Endothelial cell (in vitro differentiated cells): ENCODE data around the gene DNMT3L. TPM values are rescaled to one million over a fixed set of nuclear protein-coding genes. Genes with fewer than 3 reads are reported as not detected.

Experiments used
- DNase-seq: peaks from one replicate; pipeline ENCODE4 v3.0.0; 2021; ENCODE audit warnings: low spot score
- H3K27ac Mint-ChIP-seq: one replicate; pipeline ENCODE4 v1.8.0; 2021; ENCODE audit warnings: mixed read lengths, inconsistent platforms; ENCODE audit not compliant: unreplicated experiment
- H3K27me3 Mint-ChIP-seq: one replicate; pipeline ENCODE4 v1.8.0; 2021; ENCODE audit warnings: mild to moderate bottlenecking, moderate library complexity, mixed read lengths, inconsistent platforms; ENCODE audit not compliant: unreplicated experiment
- H3K36me3 Mint-ChIP-seq: one replicate; pipeline ENCODE4 v1.8.0; 2021; ENCODE audit warnings: mild to moderate bottlenecking, low read depth, mixed read lengths, inconsistent platforms; ENCODE audit not compliant: unreplicated experiment
- H3K4me1 Mint-ChIP-seq: one replicate; pipeline ENCODE4 v1.8.0; 2021; ENCODE audit warnings: mild to moderate bottlenecking, mixed read lengths, inconsistent platforms; ENCODE audit not compliant: unreplicated experiment
- H3K4me3 Mint-ChIP-seq: one replicate; pipeline ENCODE4 v1.8.0; 2021; ENCODE audit warnings: mild to moderate bottlenecking, mixed read lengths, inconsistent platforms; ENCODE audit not compliant: unreplicated experiment
- H3K9me3 Mint-ChIP-seq: one replicate; pipeline ENCODE4 v1.8.0; 2021; ENCODE audit warnings: mixed read lengths, inconsistent platforms; ENCODE audit not compliant: unreplicated experiment
- total RNA-seq: library from RNA; stranded (reverse); fragmentation: NEBNext Ultra II Directional; extraction: Animal tissue kit (Norgen Biotek cat#: 25700); gene quantifications from one replicate; pipeline ENCODE4 v1.2.1, GENCODE V29; 2021; ENCODE audit not compliant: unreplicated experiment
- TF ChIP-seq, protein P1 (sequence below): fragments of 200-600 bp; sonication (generic); IDR thresholded peaks from one replicate; pipeline ENCODE4 v1.5.0; 2021; ENCODE audit warnings: antibody characterized with exemption; ENCODE audit not compliant: unreplicated experiment

The DNMT3L gene
- total RNA-seq, 1 donor from 2014 or later, result not detected

DNA sequence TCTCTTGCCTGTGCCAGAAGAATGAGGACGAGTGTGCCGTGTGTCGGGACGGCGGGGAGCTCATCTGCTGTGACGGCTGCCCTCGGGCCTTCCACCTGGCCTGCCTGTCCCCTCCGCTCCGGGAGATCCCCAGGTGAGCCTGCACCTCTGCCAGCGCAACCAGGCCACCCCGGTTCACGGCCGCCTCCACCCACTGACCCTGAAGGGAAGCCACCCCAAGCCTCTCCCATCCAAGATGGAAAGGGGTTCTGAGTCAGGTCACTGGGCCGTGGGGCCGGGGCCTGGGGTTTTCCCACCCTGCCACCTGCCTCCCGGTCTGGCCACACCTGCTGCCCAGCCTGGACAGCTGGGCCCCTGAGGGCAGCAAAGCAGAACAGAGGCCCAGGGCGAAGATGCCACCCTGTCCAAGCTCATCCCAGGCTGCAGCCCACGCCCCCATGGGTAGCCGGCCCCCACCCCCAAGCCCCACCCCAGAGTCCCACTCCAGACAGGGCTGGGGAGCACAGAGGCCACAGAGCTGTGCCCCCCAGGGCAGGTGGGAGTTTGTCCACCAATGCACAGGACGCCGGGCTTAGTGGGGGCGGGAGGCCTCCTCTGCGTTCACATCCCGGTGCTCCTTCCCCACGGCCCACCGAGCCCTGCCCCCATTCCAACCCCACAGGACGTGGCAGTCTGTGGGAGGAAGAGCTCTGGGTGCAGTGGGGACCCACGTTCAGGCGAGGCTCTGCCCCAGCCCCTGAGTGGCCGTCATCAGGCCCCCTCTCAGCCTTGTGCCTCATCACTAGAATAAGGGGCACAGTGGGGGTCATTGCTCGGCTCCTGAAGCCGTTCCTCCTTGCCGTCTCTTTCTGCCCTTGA is 29.6 kb upstream of the DNMT3L start:
- no peaks in the 10 kb centered on the region for H3K4me1 Mint-ChIP-seq
- TF ChIP-seq, protein P1, sequence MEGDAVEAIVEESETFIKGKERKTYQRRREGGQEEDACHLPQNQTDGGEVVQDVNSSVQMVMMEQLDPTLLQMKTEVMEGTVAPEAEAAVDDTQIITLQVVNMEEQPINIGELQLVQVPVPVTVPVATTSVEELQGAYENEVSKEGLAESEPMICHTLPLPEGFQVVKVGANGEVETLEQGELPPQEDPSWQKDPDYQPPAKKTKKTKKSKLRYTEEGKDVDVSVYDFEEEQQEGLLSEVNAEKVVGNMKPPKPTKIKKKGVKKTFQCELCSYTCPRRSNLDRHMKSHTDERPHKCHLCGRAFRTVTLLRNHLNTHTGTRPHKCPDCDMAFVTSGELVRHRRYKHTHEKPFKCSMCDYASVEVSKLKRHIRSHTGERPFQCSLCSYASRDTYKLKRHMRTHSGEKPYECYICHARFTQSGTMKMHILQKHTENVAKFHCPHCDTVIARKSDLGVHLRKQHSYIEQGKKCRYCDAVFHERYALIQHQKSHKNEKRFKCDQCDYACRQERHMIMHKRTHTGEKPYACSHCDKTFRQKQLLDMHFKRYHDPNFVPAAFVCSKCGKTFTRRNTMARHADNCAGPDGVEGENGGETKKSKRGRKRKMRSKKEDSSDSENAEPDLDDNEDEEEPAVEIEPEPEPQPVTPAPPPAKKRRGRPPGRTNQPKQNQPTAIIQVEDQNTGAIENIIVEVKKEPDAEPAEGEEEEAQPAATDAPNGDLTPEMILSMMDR, result no peak
- no peak overlapping the region for H3K4me3 Mint-ChIP-seq
- no peaks in the 10 kb centered on the region for H3K36me3 Mint-ChIP-seq
- H3K27ac Mint-ChIP-seq, result no peak overlapping the region
- H3K9me3 Mint-ChIP-seq, result no peaks in the 10 kb centered on the region
- DNase-seq, result no peak
- H3K27me3 Mint-ChIP-seq, result no peaks in the 10 kb centered on the region

DNA sequence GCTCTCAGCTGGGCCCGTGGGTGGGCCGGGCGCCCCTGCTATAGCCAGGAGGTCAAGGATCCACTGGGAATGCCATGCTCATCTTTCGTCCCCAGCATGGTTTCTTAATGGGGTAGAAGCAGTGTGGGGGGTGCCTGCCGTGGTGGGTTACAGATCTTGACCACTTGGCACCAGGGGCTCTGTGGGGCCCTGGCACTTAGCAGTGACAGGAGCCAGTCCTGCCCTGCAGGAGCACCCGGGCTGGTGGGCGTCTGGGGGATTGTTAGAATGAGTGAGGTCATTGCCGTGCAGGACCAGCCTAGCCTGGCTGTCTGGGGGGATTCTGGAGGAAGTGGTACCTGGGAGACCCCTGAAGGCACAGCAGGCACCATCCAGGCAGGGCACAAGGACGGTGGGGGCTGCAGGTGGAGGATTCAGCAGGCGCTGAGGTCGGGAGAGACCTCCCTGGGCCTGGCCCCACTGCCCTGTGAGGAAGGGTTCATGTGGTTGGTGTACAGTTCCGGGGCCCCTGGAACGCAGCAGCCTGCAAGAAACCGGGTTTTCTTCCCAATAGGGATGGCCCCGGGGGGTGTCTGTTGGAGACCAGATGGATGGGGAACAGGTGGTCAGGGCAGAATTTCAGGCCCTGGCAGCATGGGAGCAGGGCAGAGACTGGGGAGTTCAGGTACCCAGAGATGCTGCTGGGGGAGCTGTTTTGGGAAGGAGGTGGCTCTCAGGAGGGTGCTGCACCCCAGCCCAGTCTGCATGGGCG is 28.8 kb upstream of the DNMT3L start:
- Mint-ChIP-seq H3K36me3 (no peaks in the 10 kb centered on the region), H3K9me3 (no peaks in the 10 kb centered on the region), H3K27me3 (no peaks in the 10 kb centered on the region), H3K27ac (no peak overlapping the region), H3K4me1 (no peaks in the 10 kb centered on the region), H3K4me3 (no peak overlapping the region)
- DNase-seq, result no peak
- TF ChIP-seq, protein P1, result no peak

GRCh38 chr21:44289381-44290010 is 27.8 kb upstream of the DNMT3L start:
- H3K27me3 Mint-ChIP-seq, result peaks cover under 1% of the 10 kb centered on the region
- H3K27ac Mint-ChIP-seq, result no peak overlapping the region
- no peak for DNase-seq
- TF ChIP-seq, protein P1, result no peak
- H3K4me1 Mint-ChIP-seq, result no peaks in the 10 kb centered on the region
- no peaks in the 10 kb centered on the region for H3K9me3 Mint-ChIP-seq
- H3K36me3 Mint-ChIP-seq, result no peaks in the 10 kb centered on the region
- no peak overlapping the region for H3K4me3 Mint-ChIP-seq

- Mint-ChIP-seq H3K36me3 (no peaks in the 10 kb centered on the region), H3K27me3 (peaks cover 1% of the 10 kb centered on the region), H3K4me3 (no peak overlapping the region), H3K27ac (no peak overlapping the region), H3K9me3 (no peaks in the 10 kb centered on the region), H3K4me1 (no peaks in the 10 kb centered on the region)
- no peak for DNase-seq
- TF ChIP-seq, protein P1, result no peak
Observed at GRCh38 chr21:44288251-44289110, 26.8 kb upstream of the DNMT3L start.
